HG02884 (cell line): ENCODE results near the gene KCNH4.
"Not testable (repeated sequence)": the region's sequence is repeated elsewhere in the genome, so short reads cannot be mapped to it uniquely, and the experiment has no call there.

Experiments used
- ATAC-seq: cut with Tn5 transposase; IDR thresholded peaks from one replicate; pipeline ENCODE4 v1.9.1; 2021; ENCODE audit warnings: mild to moderate bottlenecking, moderate library complexity; ENCODE audit not compliant: unreplicated experiment

Gene KCNH4

DNA sequence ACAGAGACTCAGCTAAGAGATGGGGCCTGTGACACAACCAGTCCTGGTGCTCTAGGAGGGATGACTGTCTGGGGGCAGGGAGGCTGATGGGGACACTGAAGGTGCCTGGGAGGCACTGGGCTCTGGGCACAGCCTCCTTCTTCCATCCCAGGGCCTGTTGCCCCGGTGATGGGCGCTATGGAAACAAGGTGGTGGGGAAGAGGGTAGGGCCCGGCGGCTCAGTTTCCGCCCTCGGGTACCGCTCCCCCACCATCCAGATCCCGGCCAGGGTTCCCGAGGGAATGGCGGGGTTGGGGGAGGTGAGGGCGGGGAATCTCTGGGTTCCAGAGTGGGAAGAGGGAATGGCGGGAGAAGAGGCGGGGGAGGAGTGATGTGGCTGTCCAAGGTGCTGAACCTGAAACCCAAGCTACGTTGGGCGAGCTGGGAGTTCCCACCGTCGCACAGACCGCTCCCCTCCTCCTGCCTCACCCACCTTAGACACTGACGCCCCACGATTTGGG, 981 bp downstream of the KCNH4 start:
- no peak for ATAC-seq

DNA sequence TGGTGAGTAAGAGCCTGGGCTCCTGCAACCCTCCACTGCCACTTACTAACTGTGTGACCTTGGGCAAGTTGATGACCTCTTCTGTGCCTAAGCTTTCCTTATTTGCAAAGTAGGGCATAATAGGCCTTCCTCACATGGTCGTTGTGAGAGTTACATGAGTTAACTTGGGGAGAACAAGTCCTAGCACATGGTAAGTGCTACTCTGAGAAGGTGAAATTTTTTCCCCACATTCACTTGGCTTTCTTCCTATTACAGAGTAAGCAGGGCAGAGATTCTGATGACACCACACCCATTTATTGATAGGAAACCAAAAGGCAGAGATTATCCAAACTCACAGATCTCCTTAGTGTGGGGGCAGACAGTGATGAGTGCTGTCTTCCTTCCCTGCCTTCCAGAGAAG, 1.6 kb downstream of the KCNH4 start:
- ATAC-seq = no peak

GRCh38 chr17:42178817-42179216, 2.1 kb downstream of the KCNH4 start:
- ATAC-seq = no peak

GRCh38 chr17:42177684-42178083, 3.3 kb downstream of the KCNH4 start:
- ATAC-seq = no peak

DNA sequence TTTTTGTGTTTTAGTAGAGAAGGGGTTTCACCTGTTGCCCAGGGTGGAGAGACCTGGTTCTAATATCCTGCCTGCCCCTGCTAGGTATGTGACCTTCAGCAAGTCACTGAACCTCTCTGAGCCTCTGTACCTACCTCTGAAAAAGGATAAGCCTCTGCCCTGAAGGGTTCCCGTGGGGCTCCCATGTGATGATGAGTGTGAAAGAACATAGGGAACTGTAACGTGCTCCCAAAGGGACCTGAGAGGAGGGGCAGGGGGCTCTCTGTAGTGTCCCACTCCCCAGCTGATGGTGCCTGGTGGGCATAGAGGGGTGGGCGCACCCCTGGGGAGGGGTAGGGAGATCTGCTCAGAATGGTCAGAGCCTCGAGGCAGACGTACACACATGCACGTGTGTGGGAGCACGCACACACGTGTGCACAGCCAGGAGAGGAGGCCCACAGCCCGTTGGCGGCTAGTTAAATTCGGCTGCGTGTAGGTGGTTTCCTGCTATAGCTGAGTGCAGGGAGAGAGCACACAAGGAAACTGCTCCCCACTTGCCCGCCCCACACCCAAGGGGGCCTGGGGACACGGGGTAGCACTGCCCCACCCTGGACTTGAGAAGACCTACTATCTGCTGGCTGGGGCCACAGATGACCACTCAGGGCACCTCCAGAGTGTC, 6.7 kb downstream of the KCNH4 start:
- ATAC-seq = no peak

DNA sequence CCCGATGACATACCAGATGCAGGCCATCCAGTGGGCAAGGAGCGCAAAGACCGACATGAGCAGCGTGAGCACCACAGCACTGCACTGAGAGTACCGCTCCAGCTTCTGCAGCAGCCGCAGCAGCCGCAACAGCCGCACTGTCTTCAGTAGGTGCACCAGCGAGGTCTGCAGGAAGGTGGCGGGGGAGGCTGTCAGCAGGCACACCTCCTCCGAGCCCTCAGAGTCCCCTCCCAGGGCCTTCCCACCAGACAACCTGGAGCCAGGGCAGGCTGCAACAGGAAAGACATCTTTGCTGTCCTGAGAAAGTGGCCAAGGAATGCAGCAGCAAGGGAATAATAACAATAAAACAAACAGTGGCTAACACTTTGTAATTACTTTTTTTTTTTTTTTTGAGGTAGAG, 9.1 kb downstream of the KCNH4 start:
- no peak for ATAC-seq

DNA sequence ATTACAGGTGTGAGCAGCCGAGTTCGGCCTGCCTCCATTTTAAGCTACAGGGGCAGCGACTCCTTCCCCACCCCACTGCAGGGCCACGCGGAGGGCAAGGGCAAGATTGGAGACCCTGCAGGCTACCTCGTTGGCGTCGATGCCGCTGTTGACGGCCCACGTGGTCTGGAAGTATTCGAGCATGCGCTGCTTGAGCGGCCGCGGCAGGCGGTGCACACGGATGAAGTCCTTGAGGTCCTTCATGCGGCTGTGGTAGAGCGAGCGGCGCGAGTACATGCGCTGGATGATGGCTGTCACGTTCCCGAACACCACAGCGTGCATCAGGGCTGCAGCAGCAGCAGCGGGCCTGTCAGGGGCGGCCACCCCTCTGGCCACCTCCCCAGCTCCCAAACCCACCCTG, 11.6 kb downstream of the KCNH4 start:
- ATAC-seq = no peak

DNA sequence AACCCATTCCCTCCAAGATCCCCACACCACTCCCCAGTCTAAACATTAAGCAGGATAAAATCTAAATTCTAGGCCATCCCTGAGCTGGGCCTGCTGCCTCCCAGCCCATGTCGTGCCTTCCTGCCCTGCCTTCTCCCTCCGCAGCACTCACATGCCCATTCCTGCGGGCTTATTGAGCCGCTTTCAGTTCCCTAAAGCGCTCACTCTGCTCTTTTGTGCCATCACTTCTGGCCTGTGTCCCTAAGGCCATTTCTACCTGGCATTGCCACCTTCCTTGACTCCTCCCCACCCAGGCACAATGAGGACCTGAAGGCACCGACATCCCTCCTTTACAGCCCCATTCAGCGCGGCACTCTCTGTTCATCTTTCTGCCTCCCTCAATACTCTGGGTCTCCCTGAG, 13.1 kb downstream of the KCNH4 start:
- no peak for ATAC-seq

DNA sequence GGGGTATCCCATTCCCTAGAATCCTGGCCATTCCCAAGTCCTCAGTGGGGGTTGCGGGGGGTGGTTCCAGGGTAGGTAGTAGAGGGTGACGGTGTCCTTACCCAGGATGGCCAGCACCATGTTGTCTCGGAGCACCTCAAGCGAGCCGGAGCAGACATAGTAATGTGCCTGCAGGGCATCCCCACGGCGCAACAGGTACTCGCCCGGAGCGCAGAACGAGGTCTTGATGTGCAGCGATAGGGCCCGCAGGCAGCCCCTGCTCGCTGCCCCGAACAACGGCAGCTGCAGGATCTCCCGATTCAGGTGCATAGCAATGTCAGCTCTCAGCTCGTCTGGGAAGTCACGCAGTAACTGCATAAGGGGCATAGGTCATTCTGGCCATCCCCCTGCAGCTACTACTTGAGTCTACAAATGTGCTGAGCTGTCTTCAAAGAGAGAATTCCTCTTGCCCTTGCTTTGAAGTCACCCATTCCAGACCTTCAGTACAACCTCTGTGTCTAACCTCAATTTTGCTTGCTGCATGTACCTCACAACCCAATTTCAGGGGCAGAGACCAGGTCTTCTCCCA, 14.7 kb downstream of the KCNH4 start:
- no peak for ATAC-seq

GRCh38 chr17:42165751-42166150, 15.2 kb downstream of the KCNH4 start:
- no peak for ATAC-seq

GRCh38 chr17:42163696-42164407, 17.1 kb downstream of the KCNH4 start:
- no peak for ATAC-seq

- ATAC-seq = no peak
Measured at GRCh38 chr17:42163113-42163512, 17.8 kb downstream of the KCNH4 start.

DNA sequence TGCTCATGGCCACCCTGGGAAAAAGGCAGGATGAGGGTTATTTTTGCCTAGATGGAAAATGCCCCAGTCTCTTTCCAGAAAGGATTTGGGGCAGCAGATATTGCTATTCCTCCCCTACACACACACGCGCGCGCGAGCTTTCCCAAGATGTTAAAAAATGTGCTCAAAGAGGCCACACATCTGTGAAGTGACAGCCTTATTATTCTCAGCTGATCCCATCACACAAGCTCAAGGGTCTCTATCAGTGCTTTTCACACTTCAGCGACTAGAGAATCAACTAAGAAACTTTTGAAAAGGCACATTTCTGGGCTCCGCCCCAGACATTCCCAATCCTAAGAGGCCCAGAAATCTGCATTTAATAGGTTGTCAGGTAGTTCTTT, 20.4 kb downstream of the KCNH4 start:
- no peak for ATAC-seq

DNA sequence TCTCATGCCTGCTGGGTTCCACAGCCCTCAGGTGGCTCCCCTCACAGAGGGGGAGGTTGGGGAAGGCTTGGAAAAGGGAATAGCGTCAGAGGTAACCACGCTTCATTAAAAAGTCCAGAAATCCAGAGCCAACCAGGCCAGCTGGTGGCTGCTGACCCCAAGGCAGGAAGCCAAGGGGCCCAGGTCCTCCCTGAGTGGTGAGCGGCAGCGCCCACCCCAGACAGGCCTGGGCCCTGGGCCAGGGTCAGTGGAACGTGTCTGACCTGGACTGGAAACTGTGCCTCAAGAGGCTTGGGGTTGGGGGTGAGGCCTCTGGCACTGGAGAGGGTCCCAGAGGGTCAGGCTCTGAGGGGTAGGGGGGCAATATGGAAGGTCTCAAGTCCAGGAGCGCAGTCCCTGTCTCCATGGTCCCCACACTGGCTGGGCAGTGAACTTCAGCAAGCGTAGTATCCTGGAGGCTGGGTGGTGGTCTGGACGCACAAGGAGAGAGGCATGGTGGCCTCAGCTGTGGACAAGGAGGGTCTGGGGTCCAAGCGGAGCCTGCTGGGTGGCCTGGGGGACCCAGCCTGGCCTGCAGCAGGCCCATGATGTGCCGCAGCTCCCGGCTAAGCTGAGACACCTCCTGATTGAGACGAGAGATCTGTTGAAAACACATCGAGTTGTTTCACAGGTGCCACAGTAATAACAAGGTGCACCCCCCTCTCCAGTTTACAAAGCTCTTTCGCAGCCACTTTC, 21.0 kb downstream of the KCNH4 start:
- ATAC-seq = no peak

- ATAC-seq = no peak
Measured at GRCh38 chr17:42155614-42156045, 25.3 kb downstream of the KCNH4 start.

DNA sequence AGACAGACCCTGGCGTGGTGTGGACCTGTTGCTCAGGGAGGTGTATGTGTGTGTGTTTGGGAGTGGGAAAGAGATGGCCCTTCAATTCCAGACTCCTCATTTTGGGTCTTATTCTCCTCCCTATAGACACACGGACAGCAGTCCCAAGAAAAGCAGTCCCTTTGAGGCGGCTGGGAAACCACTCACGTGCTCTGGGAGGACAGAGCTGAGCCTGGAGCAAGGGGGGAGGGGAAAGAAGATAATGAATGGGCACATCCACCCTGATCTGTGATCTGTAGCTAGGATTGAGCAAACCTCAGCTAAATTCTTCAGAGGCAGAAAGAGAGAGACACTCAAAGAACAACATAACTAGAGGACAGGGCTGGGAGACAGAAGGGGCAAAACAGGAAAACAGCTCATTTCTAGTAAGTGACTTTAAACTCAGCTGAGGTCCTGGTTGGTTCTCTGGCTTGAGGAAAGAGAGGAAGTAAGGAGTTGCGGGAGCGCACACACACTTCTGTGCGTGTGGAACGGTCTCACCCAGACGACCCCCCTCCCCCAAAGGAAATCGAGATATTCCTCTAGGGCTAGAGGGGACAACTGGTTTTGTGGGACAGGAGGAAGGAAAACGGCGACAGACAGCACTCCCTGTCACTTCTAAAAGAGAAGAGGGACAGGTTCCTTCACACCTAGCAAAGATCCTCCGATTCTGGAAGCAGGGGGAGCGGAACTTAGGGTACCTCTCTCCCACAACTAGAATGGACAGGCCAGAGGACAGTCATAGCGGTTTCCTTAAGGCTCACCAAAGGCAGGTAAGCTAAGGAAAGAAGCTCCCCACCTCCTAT, 26.8 kb downstream of the KCNH4 start:
- no peak for ATAC-seq

- ATAC-seq = no peak
Measured at GRCh38 chr17:42146911-42147607, 33.9 kb downstream of the KCNH4 start.

- not testable (repeated sequence) for ATAC-seq
Measured at GRCh38 chr17:42143138-42143537, 37.8 kb downstream of the KCNH4 start.

DNA sequence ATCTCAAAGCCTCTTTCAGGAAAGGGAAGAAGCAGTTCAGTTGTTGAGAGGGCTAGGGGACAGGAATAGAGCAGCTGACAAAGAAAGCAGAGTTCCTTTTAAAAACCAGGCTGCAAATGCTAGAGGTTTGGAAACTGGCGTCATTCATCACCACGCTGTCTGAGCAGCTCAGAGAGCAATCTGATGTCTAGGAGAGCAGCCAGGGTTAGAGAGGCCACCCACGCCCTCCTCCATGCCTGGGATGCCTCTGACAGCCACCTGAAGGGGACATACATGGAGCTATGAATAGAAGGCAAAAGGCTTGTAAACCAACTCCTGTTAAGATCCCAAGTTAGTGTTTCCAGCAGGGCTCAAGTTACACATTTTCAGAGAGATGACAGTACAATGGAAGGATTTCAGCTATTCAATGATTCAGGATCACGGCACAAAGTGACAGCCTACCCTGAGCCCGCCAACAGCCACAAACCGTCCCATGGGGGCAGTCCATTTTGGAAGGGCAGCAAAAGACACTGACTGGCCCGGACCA, 38.5 kb downstream of the KCNH4 start:
- ATAC-seq = no peak

DNA sequence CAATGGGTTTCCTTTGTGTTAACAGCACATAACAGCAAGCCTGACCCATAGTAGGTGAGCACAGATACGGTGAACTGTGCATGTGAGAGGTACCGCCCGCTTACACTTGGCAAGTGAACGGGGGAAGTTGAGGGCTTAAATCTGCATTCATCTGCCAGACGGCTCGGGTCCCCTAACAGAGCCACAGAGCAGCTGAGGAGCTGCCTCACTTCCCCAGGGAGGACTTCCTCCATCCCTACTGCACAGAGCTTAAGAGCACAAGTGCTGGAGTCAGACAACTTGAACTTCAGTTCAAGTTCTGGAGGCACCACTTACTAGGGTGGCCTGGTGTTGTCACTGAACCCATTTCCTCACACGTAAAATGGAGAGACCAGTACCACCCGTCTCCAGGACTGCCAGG, 39.6 kb downstream of the KCNH4 start:
- ATAC-seq = no peak
